Activated CD4-positive, alpha-beta T cell treated with anti-CD3 and anti-CD28 coated beads, Interleukin-2, amount 50 U/mL, for 24 hours (primary cell): Measurements from ENCODE around the gene NEGR1.

Experiments
- DNase-seq, 2 donors: peaks; one replicate each; pipeline ENCODE4 v3.0.0-alpha.2; 2020; ENCODE audit warnings: low read depth in 1 of 2, low spot score in 1 of 2

The NEGR1 gene

DNA sequence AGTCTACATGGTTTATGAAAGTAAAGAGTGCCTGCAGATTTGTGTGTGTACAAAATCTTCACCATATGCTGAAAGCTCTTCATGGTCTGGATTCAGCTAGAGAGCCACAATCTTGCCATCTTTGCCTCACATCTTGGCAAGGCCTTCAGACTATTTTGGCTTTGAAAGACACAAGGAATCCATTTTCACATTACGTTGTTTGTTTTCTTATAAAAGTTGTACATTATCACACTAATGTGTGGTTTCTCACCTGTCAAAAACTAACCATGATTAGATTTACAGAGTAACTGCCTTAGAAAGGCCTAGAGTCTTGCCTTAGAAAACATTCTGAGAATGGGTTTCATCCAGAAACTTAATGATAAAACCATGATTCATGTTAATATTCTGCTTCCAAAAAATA, 494.6 kb downstream of the NEGR1 start:
- DNase-seq: no peak

DNA sequence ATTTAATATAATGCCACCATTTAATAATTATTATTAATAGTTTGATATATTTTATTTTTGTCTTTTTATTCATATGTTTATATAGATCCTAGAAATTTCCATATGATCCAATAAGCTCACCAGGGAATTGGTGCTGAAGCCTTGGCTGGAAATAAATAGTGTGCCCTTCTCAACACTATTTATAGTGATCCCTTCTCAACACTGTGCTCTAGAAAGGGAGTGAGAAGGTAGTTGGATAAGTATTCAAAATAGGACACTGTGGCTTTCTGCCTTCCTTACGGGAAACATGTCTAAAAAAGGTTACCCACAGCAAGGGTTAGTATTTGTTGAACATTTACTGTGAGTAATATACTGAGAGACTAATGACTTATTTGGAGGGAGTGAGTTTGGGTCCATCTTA, 496.1 kb downstream of the NEGR1 start:
- no peak for DNase-seq

- no peak for DNase-seq
These were observed 496.9 kb downstream of the NEGR1 start for GRCh38 chr1:71785450-71785849.

DNA sequence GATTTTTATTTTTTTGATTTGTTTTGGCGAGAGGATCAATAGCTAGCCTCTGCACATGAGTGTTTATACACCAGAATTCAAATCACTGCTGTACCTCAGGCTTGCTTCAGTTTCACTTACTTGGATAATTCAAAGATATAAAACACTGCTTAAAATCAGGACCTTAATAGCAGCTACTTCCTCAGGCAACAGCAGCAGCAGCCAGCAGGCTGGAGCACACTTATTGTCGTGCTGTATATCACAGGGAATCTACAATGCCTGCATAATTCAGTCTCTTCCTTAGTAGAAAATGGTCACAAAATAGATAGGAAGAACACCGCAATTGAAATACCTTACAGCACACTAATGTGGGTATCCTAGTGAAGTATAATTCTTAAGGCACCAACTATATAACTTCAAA, 497.3 kb downstream of the NEGR1 start:
- no peak for DNase-seq

DNA sequence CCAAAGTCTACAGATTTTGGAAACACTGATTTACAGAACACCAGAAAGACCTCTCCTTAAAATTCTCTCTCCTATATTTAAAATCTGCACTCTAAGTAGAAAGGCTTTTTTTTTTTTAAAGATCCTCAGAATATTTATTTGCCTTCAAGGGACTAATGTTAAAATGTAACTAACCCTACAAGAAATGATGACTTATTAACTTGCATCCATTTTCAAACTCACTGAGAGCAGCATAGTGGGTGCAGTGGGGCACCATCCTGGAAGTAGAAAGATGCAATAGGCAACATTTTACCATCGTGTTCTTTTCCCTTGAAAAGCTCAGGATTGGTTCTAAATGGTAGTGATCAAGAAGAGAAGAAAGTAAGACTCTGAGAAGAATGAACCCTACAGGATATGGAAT, 498.1 kb downstream of the NEGR1 start:
- no peak for DNase-seq

GRCh38 chr1:71783071-71783470, 499.3 kb downstream of the NEGR1 start:
- DNase-seq: no peak

DNA sequence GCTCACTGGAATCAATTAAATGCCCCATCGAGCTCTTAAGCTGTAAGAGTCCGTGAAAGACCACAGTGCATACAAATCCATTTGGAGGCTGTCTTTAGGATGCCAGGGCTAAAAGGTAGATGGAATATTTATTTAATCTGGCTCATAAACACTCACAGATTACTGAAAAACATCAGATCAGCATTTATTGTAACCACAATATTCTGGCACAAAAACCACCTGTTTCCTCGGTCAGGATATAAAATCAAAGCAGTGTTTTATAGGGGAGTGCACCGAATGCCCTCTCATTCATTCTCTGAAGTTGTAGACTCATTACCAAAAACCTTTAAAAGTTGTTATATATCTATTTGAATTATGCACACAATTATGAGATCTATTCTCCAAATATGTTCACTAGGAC, 500.9 kb downstream of the NEGR1 start:
- no peak for DNase-seq

DNA sequence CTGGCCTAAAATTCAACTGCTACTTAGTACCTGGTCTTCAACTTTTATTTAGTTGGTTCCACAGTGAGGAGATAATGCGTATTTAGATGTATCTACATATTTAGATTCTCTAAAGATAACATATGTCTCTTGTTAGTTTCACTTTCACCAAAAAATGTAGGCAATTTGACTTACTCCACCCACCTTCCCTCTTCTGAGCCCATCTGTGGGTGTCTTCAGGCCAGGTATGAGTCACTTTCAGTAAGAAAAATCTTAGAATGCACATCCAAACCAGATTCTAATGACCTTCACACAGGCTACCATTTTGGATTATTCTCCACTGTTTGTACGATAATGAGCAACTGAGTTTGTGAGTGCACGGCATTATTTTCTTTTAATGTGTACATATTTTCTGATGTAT, 501.7 kb downstream of the NEGR1 start:
- DNase-seq: no peak

- DNase-seq: no peak
These were observed 503.4 kb downstream of the NEGR1 start for GRCh38 chr1:71778940-71779339.

- DNase-seq: no peak
These were observed 505.2 kb downstream of the NEGR1 start for GRCh38 chr1:71777094-71777493.

DNA sequence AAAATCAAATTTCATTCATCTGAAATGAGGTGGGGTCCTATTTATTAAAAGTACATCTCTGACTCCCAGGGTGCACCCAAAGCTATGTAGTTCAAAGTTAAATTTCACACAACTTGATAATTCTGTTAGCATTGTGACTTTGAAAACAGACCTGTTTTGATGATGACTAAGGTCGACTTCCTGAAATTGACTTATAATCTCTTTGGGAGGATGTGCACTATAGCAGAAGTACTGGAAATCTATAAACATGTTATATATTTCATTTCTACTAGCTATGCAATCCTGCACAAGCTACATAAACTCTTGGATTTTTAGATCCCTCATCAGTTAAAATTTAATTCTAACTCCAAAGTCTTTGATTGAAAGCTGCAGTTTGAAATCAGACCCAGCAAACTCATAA, 507.6 kb downstream of the NEGR1 start:
- DNase-seq: no peak

GRCh38 chr1:71770121-71770520, 512.2 kb downstream of the NEGR1 start:
- no peak for DNase-seq

DNA sequence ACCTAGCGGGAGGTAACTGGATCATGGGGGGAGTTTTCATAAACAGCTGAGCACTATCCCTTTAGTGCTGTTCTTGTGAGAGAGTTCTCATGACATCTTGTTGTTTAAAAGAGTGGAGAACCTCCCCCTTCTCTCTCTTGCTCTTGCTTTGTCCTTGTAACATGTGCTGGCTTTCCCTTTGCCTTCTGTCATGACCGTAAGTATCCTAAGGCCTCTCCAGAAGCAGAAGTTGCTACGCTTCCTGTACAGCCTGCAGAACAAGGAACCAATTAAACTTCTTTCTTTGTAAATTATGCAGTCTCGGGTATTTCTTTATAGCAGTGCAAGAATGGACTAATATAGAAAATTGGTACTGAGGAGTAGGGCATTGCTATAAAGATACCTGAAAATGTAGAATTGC, 515.6 kb downstream of the NEGR1 start:
- no peak for DNase-seq

- DNase-seq: no peak
These were observed 519.7 kb downstream of the NEGR1 start for GRCh38 chr1:71762514-71763255.

GRCh38 chr1:71755441-71755840, 526.9 kb downstream of the NEGR1 start:
- no peak for DNase-seq

DNA sequence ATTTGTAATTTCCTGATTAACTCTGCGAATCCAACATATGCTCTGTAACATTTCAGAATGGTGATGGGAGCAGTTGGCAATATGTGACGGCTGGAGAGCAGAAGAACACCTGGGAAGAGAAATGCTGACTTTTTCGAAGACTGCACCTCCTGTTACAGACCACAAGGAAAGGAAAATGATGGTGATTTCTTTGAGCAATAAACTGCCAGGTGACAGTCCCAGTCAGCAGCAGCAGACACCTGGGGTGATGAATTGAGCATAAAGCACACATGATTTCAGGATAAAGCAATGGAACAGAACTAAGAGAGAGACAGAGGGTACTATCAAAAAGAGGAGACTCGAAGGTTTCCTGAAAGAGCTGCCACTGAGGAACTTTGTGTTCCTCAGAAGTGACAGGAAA, 528.6 kb downstream of the NEGR1 start:
- DNase-seq: no peak

GRCh38 chr1:71745326-71745725, 537.0 kb downstream of the NEGR1 start:
- no peak for DNase-seq

DNA sequence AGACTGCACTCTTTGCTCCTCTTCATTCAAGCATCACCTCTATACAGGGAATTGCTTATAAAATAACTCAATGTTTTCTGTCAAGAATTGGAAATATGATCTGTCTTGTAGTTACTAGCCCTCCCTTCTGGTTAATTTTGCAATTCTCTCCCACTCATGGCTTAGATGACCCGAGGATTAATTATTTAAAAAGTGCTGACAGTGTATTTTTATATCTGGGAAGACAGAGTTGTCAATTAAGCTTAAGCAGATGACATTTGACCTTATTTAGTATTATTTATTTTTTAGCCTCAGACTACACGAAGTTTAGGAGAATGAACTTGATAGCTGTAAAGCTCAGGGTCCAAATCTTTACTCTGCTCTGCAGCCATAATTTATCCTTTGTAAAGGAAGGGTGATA, 538.5 kb downstream of the NEGR1 start:
- DNase-seq: no peak

GRCh38 chr1:71738910-71739309, 543.4 kb downstream of the NEGR1 start:
- no peak for DNase-seq

DNA sequence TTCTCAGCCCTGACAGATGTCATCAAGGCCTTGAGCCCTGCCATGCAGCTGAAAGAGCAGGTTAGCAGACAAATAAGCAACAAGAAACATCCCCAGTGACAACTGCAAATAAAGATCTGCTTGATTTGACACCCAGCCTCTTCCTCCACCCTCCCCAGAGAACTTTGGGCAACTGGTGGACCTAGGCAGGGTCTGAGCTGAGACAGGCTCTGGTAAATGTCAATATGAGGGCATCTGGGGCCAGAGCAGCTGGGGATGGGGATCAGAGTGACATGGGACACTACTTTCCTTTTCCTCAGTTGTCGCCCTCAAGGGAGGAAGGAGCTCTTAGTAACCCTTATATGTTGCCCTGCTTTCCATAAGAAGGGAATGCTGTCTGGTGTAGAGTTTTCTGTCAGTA, 544.1 kb downstream of the NEGR1 start:
- no peak for DNase-seq

- no peak for DNase-seq
These were observed 544.6 kb downstream of the NEGR1 start for GRCh38 chr1:71737768-71738167.

- DNase-seq: no peak
These were observed 549.2 kb downstream of the NEGR1 start for GRCh38 chr1:71733121-71733520.

GRCh38 chr1:71721532-71721931, 560.8 kb downstream of the NEGR1 start:
- no peak for DNase-seq

- no peak for DNase-seq
These were observed 563.0 kb downstream of the NEGR1 start for GRCh38 chr1:71719330-71719729.
